Body of pancreas (tissue), 4 donors: Measurements from ENCODE around the gene RNF32.

Experiments used
- CTCF ChIP-seq, 7 experiments: fragments of 450-650 bp in 4 of 7; fragments of 200-600 bp in 3 of 7; sonication (generic) in 3 of 7; IDR thresholded peaks; one replicate each; pipeline ENCODE4 v1.5.1; 2016 to 2019; ENCODE audit warnings: antibody characterized with exemption in 7 of 7
- POLR2A ChIP-seq, 3 donors: fragments of 450-650 bp; IDR thresholded peaks; one replicate each; pipeline ENCODE4 v1.6.1; 2016; ENCODE audit warnings: antibody characterized with exemption in 3 of 3, mild to moderate bottlenecking in 2 of 3

- no peak for TF ChIP-seq CTCF (IDR thresholded peaks at IDR 0.05)
- TF ChIP-seq POLR2A (IDR thresholded peaks at IDR 0.05) = no peak
These were observed 18.9 kb upstream of the RNF32 start for GRCh38 chr7:156621652-156622051.
